GM19395 (cell line): ENCODE results near the gene SLC25A48.

ENCODE experiments used
- ATAC-seq: cut with Tn5 transposase; IDR thresholded peaks from one replicate; pipeline ENCODE4 v1.9.1; 2021; ENCODE audit warnings: mild to moderate bottlenecking, moderate library complexity; ENCODE audit not compliant: unreplicated experiment

Gene SLC25A48, protein sequence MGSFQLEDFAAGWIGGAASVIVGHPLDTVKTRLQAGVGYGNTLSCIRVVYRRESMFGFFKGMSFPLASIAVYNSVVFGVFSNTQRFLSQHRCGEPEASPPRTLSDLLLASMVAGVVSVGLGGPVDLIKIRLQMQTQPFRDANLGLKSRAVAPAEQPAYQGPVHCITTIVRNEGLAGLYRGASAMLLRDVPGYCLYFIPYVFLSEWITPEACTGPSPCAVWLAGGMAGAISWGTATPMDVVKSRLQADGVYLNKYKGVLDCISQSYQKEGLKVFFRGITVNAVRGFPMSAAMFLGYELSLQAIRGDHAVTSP

DNA sequence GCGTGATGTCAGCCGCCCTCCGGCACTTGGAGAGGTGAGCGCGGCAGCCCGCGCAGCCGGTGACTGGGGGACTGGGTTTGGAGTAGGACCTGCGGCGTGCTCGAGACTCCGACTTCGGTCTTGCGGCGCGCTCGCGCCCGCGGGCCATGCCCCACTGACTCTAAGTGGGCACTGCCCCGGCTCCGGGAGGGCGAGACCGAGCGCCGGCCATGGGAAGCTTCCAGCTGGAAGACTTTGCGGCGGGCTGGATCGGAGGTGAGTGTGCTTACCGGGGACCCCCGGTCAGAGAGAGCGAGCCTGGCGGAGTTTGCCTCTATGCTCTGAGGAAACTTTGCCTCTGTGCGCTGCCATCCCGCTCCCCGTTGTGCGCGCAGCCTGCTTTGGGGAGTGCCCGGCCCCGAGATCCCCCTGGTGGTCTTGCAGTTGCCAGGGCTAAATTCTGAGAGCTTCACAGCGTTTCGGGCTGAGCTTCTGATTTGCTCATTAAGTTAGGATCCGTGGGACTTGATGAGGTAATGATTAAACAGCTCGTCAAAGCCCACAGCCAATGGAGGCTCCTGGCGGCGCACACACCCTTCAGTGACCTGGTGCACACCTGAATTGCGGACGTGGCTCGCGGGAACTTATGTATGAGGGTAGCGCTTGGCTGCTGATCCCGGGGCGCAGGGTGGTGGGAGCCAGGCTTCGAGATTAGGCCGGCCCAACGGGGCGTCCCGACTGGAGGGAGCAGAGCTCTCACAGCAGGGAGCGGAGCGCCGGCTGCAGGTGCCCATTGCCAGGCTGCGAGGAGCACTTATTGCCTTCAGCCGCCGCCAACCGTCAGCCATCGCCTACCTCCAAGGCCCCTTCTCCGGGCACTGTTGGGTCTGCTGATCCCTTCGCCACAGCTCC, at the start of gene SLC25A48:
Gene SLC25A48 (plus strand): TSS at position 25 of the 891 bp plus-strand sequence. CDS start 185 bp downstream, at position 210.
- ATAC-seq = peak; percentile 88

DNA sequence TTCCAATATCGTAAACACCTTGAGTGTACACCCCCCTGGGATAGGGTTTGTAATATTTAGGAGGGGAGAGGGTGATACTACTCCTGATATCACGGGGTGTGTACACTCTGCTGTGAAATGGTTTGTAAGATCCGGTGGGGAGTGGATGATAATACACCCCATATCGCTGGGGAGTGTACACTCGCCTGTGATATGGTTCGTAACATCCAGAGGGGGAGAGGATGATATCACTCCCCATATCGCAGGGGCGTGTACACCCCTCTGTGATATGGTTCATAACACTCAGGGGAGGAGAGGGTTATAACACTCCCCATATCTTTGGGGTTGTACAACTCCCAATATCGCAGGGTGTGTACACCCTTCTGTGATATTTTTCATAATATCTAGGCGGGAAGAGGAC, 33.8 kb upstream of the SLC25A48 start:
- ATAC-seq = no peak

DNA sequence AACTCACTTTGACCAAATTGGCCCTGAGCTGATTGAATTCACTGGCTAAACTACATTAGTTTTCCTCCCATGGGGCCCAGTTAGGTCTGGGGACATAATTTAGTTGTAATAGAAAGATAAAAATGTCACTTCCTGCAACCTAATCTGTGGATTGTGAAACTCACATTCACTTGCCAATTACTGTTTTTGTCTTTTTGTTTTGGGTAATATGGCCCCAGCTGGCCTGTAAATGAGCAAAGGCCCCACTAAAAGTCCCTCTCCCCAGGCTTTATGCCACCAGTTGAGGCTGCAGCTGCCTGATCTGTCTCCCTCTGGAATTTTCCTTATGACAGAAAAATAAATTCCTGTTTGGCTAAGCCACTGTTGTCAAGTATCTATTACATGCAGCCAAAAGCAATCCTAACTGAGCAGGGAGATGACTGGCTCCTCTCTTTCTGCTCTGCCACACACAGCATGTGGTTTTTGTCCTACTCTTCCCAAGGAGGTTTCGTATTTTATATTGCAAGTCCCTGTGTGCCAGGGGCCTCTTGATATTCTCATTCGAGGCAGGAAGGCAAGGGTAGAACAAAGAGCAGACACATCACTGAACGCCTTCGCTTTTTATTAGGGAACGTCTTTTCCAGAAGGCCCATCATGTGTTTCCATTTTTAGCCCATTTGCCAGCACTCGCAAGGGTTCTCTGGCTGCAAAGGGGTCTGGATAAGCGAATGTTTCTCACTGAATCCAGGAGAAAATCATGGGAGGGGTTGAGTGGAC, 24.1 kb upstream of the SLC25A48 start:
- ATAC-seq = no peak

DNA sequence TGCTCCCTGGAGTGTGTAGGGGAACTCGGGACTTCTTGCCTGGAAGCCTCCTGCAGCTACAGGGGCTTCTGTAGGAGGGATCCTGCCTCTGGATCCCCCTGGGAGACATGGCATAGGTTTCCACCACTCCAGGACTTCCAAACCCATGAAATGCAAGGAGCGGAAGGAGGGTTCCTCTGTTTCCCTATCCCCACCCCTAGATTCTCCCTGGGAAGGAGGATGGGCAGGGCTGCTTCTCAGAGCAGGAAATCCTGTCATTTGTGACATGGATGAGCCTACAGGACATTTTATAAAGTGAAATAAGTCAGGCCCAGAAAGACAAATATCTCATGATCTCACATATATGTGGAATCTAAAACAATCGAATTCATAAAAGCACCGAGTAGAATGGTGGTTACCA, 23.5 kb upstream of the SLC25A48 start:
- no peak for ATAC-seq

DNA sequence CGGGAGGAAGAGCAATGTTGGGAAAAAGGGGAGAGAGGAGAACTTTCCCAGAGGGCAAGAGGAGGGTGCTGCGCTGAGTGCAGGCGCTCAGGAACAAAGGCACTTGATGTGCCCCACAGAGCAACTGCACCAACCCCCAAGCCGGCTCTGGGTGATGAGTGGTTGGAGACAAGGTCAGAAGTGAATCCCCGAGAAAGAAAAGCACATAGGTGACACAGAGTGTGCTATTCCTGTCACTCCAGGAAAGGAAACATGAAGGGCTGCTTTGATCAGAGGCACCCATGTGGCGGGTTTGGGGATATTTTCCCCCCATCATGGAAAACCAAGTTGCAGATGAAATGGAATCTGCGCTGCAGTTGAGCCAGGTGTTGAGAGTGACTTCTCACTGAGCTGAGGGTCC, 20.7 kb upstream of the SLC25A48 start:
- ATAC-seq = no peak

DNA sequence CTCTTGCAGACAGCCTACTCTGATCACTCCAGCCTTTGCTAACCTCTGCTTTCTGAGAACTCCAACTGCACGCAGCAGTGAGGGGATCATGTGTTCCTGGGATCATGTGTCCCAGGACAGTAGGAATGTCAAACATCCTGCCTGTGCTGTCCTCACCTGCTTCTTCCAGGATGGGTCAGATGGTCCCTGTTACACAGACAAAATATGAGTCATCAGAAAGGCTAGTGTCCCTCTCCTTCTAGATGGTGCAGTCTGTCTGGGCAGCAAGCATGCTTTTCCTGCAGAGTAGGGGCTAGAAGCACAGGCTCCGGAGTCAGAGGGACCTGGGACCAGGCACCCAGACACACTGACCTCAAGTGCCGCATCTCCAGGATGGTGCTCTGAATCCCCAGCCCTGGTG, 20.1 kb upstream of the SLC25A48 start:
- ATAC-seq = no peak

DNA sequence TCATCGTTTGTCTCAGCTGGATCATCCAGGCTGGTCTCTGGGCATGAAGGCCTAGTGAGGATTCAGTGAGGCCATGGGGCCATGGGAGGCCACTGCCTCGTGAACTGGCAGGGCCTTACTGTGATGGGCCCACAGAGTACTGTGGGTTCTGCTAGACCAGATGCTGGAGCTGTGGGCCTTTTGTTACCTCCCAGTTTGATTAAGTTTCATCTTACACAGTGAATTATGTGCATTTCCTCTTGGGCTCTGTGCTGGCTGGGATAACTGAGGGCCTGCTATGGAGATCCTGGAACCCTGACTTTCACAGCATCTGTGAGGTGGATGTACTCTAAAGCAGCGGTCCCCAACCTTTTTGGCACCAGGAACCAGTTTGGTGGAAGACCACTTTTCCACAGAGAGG, 19.7 kb upstream of the SLC25A48 start:
- no peak for ATAC-seq

DNA sequence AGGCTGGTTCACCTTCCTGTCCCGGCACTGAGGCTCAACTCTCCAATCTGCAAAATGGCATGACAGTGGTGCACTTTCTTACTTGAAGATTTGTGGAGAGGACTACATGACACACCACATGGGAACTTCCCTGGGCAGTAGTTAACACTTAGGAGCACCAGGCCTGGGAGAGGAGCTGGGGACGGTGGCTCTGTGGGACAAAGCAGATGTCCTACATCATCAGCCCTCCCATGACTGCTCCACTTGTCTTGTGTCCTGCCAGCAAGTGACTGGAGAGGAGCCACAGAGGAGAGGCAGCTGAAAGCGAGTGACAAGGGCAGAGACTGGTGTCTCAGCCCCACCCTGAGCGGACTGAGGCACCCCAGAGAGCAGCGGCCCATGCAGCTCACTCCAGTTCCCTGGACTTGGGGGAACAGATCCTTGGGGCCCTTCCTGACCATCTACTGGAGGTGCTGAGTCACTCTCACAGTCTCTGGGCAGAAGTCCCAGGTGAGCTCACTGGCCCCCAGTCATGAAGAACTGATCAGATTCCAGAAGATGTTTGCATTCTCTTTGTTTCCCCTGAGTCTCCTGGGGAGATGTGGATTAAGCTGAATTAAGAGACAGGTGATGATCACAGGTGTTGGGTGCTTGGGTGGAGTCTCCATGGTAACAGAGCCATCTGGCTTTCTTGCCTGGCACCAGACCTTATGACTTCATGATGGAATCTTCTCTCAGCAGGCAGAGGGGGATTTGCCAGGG, 13.2 kb upstream of the SLC25A48 start:
- no peak for ATAC-seq

DNA sequence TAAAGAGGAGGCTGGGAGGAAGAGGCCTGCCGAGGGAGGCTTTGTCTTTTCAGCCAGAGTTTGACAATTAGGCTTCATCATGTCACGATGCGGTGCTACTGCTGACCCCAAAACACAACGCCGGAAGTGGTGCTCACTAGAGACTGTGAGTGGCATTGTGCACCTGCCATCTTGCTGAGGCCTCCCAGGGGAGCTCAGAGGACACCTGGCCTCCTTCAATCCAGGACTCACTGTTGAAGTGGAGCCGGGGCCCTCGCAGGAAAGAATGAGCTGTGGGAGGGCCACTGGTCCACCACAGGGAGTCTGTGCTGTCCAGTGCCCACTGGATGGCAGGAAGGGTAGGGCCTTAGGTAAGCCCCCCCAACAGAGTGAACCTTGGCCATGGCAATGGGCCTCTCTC, 12.7 kb upstream of the SLC25A48 start:
- no peak for ATAC-seq

DNA sequence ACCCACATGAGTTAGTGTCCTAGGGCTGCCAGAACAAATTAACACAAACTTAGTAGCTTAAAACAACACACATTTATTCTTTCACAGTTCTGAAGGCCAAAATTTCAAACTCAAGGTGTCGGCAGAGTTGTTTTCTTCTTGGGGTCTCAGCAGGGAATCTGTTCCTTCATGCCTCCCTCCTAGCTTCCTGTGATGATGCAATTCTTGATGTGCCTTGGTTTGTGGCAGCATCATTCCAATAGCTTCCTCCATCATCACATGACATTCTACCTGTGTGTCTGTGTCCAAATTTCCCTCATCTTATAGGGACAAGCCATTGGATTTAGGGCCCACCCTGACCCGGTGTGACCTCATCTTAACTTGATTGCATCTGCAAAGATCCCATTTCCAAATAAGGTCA, 12.2 kb upstream of the SLC25A48 start:
- ATAC-seq = no peak

DNA sequence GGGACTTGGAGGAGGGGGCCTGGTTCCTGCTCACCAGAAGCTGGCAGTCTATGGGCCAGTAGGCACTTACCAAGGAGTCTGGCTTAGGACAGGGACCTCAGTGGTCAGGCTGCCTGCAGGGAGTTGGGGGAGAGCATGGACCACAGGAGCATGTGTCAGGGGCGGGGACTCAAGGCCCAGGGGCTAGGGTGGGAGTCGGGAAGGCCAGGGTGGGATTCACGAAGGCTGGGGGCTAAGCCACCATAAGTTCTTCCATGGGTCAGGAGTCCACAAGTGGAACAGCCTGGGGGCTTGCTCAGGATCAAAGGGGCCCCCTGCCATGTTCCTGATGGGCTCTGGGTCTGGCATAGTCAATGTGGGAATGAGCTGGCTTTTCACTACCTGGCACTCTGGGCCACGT, 11.5 kb upstream of the SLC25A48 start:
- no peak for ATAC-seq

DNA sequence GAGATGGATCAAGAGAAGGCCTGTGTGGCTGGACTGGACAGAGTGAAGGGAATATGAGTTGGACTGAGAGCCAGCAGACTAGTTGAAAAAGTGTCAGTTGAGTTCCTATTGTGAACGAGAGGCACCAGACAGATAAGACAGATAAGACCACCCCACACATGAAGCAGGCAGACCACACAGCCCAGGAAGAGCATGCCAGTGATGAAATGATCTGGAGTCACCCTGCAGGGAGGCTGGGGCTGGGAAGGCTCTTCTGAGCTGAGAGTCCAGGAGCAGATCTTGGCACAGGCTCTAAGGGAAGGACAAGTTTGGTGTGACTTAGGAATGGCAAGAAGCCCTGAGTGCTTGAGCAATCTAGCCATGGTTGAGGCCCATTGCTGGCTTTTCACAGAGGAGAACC, 10.6 kb upstream of the SLC25A48 start:
- ATAC-seq = no peak

DNA sequence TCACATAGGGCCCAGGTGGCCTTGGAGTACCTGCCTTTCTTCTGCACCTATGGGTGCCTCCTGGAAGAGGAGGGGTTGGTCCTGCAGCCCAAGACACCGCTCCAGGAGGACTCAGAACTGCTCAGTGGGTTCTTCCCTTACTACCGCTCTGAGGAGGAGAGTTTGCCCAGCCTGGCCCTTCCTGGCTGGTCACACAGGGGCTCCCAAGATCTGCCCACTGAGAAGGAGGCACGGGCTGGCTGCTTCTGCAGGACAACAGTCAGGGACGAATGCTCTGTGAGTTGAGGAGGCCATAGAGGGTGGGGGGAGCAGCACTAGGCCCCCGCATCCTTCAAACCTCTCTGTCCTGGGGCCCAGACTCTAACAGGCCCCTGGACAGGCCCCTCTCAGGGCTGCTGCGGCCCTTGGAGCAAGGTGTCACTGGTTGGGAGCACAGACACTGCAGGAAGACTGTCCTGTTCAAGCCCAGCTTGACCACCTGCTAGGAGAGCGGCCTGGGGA, 9.9 kb upstream of the SLC25A48 start:
- no peak for ATAC-seq

DNA sequence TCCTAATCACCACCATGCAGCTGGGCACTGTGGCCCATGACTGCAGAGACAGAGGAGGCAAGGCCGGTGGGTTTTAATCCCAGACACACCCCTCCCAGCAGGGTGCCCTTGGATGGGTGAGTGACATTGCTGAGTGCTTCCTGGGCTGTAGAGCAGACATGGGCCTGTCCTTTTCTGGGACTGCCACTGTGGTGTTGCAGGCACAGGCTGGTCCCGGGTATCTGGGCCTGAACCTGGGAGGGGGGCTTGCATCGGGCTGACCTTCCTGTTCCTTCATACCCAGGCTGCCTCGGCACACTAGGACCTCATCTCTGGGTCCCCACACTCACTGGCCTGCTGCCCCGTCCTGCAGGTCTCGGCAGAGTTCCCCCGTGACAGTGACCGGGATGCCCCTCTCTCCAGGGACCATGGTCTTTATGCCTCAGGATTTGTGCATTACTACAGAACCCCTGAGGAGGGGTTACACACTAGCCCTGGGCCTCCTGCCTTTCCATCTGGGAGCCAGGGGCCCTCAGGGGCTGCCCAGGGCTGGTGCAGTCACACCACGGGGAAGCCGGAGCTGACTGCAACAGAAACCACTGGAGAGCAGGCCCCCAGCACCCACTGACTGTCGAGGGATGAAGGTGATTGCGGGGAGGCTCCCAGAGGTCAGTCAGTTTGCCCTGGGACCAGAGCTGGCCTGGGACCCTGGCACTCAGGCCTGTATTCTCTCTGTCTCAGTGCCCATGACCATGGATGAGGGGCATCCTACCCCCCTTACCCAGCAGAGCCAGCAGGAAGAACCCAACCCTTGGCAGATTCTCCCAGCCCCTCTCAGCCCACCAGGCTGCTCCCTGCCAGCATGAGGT, 8.9 kb upstream of the SLC25A48 start:
- no peak for ATAC-seq

DNA sequence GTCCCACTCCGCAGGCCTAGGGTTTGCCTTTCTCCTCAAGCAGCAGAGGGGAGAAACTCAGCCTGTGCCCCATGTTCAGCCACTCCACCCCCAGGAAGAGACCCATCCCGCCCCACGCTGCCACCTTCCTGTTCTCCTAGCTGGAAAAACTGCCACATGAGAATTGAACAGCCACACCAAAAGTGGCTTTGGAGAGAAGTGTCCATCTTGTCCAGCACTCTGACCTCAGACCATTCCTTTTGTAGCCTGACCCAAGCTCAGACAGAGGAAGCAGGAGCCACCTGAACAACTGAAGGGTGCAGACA, 8.3 kb upstream of the SLC25A48 start:
- ATAC-seq = no peak

DNA sequence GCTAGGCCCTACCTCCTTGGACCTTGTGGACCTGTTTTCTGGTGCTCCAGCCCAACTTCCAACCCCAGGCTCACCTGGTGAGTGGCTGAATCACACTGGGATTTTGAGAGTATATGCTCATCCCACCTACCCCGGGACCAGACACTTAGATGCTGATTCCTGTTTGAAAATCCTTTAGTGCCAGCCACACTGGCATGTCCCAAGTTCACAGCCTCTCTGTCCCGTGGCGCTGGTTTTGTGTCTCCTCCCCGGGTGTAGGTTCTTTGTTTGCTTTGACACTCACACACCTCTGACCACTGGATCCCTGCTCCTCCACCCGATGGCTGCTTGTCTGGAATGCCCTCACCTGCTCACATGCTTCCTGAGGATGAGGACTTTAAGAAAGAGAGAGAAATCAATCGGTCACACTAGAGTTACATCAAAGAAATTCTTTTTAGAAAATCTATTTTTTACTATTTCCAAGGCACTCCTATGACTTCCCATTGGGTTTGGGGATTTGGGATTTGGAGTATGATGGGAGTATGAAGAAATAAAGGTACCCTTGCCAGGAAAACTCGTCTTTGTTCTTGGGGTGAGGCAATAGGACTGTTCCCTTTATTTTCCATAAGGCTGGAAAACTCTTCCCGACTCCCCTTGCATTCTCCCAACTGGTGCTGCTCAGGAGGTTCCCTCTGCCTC, 7.3 kb upstream of the SLC25A48 start:
- ATAC-seq = no peak

DNA sequence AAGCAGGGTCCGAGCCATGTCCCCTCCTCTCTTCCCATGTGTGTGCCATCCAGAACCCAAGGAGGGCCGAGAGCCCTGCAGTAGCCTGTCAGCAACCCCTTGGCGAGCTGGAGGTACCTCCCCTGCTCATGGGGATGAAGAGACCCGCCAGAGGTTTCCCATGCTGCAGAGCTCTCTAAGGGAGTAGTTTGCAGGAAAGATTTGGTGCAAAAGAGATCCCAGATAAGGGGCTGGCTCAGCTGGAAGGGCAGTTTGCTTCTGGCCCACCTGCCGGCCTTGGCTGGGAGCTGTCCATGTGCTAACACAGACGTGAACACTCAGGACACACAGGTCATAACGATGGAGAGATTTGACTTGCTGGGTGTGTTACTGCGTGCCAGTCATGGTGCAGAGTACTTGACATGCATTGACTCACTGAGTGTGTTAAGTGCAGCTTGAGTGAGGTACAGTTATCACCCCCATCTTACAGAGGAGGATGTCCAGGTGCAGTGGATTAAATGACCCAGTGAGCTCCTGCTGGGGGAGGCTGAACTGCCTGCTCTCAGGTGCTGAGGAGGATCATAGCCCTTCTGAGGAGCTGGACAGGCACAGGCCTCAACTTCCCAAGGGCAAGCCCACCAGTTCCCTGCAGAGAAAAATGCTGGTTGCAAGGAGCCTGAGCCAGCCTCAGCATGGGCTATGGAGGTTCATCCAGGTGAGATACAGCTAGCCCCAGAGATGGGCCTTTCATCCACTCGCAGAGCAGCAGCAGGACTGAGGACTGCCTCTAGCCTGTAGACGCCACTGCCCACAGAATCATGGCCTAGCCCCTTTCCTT, 6.3 kb upstream of the SLC25A48 start:
- no peak for ATAC-seq

DNA sequence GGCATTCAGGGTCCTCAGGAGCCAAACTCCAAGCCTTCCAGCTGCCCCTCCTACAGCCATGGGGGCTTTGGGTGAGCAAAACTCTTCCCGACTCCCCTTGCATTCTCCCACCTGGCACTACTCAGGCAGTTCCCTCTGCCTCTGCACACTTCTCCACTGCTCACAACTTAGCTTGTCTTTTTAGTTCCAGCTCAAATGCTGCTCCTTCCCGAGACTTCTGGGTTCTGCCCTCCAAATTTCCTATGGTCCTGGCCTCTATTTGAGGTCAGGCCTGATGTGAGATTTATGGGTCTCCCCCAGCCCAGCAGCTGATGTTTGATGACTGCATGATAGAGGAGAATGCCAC, 5.7 kb upstream of the SLC25A48 start:
- no peak for ATAC-seq

DNA sequence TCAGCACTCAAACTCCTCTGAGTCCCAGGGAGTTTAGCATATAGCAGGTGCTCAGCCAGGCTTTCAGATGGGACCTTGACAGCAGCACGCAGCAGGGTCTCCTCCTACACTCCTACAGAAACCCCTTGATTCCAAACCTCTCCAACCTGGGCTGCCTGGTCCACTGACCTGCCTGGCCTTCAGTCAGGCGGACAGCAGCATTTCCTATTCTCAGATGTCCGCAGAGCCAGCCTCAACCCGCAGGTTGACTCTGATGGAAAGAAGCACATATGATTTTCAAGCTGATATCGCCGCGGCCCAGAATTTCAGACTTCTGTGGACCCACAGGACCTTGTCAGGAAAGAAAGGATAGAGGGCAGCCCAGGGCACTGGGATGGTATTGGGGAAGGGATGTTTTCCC, 5.3 kb upstream of the SLC25A48 start:
- ATAC-seq = no peak
